ENCODE results near the gene MAPK12. TPM values are rescaled to one million over a fixed set of nuclear protein-coding genes. Genes with fewer than 3 reads are reported as not detected.
A peak's percentile ranks its signal among the peaks of the same experiment; 100 is the strongest.

MAPK12 gene
- total RNA-seq, 1 experiment from 2014 or later = 21.1 TPM

DNA sequence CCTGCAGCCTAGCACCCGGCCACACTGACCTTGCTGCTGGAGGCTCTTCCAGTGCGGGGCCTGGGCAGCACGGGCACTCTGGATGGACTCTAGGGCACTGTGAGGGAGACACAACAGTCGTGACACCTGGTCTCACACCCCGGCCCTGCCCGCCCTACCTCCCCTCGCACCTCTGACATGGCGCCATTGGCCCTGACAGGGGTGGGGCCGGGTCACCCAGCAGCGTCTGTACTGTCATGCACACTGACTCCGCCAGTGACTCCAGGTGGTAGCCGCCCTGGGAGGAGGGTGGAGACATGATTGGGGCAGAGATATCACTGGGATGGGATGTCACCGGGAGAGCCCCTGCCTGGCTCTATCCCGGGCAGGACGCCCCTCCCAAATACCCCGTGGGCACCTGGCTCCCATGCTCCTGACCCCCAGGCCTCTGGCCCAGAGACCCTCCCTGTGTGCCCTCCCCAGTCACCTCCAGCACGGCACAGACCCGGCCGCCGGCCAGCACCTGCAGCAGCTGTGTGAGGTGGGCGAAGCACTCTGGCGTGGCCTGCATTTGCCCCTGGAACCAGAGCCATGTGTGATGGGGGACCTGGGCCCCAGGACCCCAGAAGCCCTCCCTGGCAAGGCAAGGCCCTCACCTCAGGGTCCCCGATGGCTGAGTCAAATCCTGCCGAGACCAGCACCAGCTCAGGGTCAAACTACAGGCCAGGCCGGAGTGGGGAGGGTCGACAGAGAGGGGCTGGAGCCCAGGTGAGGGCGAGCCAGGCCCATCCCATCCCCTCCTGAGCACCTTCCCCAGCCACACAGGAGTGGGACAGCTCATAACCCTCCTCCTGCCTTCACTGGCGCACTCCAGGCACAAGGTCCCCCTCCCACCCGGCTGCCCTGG lies 13.0 kb downstream of the MAPK12 start:
- DNase-seq = no peak
- TF ChIP-seq, protein P1, sequence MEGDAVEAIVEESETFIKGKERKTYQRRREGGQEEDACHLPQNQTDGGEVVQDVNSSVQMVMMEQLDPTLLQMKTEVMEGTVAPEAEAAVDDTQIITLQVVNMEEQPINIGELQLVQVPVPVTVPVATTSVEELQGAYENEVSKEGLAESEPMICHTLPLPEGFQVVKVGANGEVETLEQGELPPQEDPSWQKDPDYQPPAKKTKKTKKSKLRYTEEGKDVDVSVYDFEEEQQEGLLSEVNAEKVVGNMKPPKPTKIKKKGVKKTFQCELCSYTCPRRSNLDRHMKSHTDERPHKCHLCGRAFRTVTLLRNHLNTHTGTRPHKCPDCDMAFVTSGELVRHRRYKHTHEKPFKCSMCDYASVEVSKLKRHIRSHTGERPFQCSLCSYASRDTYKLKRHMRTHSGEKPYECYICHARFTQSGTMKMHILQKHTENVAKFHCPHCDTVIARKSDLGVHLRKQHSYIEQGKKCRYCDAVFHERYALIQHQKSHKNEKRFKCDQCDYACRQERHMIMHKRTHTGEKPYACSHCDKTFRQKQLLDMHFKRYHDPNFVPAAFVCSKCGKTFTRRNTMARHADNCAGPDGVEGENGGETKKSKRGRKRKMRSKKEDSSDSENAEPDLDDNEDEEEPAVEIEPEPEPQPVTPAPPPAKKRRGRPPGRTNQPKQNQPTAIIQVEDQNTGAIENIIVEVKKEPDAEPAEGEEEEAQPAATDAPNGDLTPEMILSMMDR (IDR thresholded peaks at IDR 0.05; ENCODE audit: unreplicated experiment) = no peak
- no TSS peak for BruUV-seq (replicated peaks)
- Mint-ChIP-seq H3K36me3 (ENCODE audit: insufficient read depth, unreplicated experiment) (peaks cover 76% of the 10 kb centered on the region), H3K27me3 (ENCODE audit: unreplicated experiment) (no peaks in the 10 kb centered on the region), H3K4me3 (ENCODE audit: low read depth, unreplicated experiment) (peak overlapping the region; percentile 9), H3K27ac (ENCODE audit: unreplicated experiment) (no peak overlapping the region), H3K9me3 (ENCODE audit: low read depth, unreplicated experiment) (no peaks in the 10 kb centered on the region), H3K4me1 (ENCODE audit: low read depth, unreplicated experiment) (no peaks in the 10 kb centered on the region)
- intact Hi-C loops (cut with micrococcal nuclease; ENCODE audit: unreplicated experiment) = no loop called here
- CTCF ChIA-PET = no interaction called here

DNA sequence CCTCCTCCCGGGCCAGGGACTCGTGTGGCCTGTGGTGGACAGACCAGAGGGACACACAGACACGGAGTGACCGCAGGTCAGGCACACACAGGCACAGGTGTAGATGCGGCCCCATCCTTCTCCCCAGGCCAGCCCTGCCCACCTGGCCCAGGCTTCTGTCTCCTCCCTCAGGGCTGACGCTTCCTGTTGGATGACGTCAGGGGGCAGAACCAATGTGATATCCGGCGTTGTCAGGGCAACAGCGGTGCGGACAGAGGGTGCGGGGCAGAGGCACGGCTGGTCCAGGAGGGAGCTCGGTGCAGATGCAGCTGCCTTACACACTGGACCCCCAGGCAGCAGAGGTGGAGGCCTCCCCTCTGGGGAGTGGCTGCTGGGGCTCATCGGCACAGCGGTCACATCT lies 13.7 kb downstream of the MAPK12 start:
- H3K36me3 Mint-ChIP-seq (ENCODE audit: insufficient read depth, unreplicated experiment) = peaks cover 83% of the 10 kb centered on the region
- CTCF ChIA-PET = no interaction called here
- H3K4me3 Mint-ChIP-seq (ENCODE audit: low read depth, unreplicated experiment) = peak overlapping the region; percentile 9
- H3K27ac Mint-ChIP-seq (ENCODE audit: unreplicated experiment) = no peak overlapping the region
- BruUV-seq (replicated peaks) = no TSS peak
- no peaks in the 10 kb centered on the region for H3K27me3 Mint-ChIP-seq (ENCODE audit: unreplicated experiment)
- H3K4me1 Mint-ChIP-seq (ENCODE audit: low read depth, unreplicated experiment) = no peaks in the 10 kb centered on the region
- H3K9me3 Mint-ChIP-seq (ENCODE audit: low read depth, unreplicated experiment) = no peaks in the 10 kb centered on the region
- DNase-seq = no peak
- TF ChIP-seq, protein P1 (IDR thresholded peaks at IDR 0.05; ENCODE audit: unreplicated experiment) = no peak
- intact Hi-C loops (cut with micrococcal nuclease; ENCODE audit: unreplicated experiment) = no loop called here

DNA sequence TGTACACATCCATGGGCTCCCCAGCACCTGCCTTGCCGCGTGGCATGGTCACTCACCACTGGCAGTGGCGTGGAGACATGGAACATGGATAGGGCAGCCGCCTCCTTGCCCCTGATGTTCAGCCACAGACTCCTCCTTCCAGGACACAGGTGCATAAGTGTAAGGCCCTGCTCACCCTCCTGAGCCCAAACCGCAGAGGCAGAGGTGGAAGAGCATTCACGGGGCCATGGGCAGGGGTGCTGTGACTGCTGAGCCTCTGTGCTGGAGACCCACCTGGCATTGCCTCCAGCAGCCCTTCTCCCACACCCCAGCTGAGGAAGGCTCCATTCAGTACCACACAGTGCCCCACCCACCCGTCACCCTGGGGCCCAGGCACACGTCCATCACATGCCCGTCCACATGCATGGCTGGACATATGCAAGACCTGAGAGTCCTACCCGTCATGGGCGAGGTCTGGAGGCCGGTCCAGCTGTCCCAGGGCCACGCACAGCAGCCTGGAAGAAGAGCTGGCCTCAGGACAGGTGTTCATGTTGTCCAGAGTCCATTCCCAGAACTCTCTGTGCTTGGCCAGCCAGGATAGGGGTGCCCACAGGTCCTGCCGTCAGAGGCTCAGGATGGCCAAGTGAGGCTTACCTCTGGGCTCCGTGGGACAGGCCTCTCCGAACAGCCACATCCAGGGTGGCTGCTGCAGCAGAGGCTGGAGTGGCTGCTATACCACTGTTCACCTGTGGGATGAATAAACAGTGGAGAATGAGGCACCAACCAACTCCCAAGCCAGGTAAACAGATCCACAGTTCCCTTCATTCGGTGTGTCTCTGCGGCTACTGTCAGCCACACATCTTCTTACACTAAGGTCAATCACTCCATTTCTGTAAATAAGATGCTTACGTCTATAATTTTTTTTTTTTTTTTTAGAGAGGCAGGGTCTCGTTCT lies 15.0 kb downstream of the MAPK12 start:
- CTCF ChIA-PET = no interaction called here
- peak; percentile 35 for DNase-seq
- Mint-ChIP-seq H3K4me3 (ENCODE audit: low read depth, unreplicated experiment) (peak overlapping the region; percentile 78), H3K27ac (ENCODE audit: unreplicated experiment) (no peak overlapping the region), H3K9me3 (ENCODE audit: low read depth, unreplicated experiment) (no peaks in the 10 kb centered on the region), H3K4me1 (ENCODE audit: low read depth, unreplicated experiment) (peaks cover 7% of the 10 kb centered on the region), H3K36me3 (ENCODE audit: insufficient read depth, unreplicated experiment) (peaks cover 80% of the 10 kb centered on the region), H3K27me3 (ENCODE audit: unreplicated experiment) (no peaks in the 10 kb centered on the region)
- intact Hi-C loops (cut with micrococcal nuclease; ENCODE audit: unreplicated experiment) = no loop called here
- no TSS peak for BruUV-seq (replicated peaks)
- TF ChIP-seq, protein P1 (IDR thresholded peaks at IDR 0.05; ENCODE audit: unreplicated experiment) = no peak

DNA sequence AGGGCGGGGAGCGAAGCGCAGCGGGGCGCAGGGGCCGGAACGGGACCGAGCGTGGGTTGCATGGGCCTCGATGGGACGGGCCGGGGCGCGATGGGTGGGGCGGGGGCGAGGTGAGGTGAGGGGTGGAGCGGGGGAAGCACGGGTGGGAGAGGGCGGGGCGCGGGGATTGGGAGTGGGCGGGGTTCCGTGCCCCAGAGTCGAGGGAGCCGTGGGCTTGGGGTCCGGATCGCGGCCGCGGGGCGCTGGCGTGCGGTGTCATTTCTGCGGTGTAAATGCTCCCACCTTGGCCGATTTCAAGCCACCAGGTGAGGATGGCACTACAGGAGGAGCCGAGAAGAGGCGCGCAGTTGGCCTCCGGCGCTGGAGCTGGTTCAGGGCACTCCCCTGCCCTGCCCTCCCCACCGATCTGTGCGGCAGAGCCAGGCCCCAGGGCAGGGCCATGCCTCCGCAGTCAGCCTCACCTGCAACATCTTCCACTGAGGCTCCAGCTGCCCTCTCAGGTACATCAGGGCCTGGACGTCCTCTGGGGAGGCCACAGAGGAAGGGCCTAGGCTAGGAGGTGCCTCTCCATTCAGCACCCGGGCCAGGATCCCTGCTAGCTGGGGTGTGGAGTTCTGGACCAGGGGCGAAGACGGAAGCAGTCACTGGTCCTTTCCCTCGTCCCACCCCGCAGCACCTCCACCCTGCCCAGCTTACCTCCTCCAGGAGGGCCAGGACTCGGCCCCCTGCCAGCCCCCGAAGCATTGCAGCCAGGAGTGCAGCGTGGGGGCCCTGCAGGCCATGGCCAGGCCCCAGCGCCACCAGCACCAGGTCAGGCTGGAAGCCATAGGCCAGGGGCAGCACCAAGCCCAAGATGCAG lies 16.0 kb downstream of the MAPK12 start:
- H3K9me3 Mint-ChIP-seq (ENCODE audit: low read depth, unreplicated experiment) = no peaks in the 10 kb centered on the region
- TF ChIP-seq, protein P1 (IDR thresholded peaks at IDR 0.05; ENCODE audit: unreplicated experiment) = no peak
- peaks cover 74% of the 10 kb centered on the region for H3K36me3 Mint-ChIP-seq (ENCODE audit: insufficient read depth, unreplicated experiment)
- CTCF ChIA-PET = no interaction called here
- no peaks in the 10 kb centered on the region for H3K27me3 Mint-ChIP-seq (ENCODE audit: unreplicated experiment)
- peaks cover 11% of the 10 kb centered on the region for H3K4me1 Mint-ChIP-seq (ENCODE audit: low read depth, unreplicated experiment)
- peak overlapping the region; percentile 83 for H3K27ac Mint-ChIP-seq (ENCODE audit: unreplicated experiment)
- peak overlapping the region; percentile 78 for H3K4me3 Mint-ChIP-seq (ENCODE audit: low read depth, unreplicated experiment)
- no TSS peak for BruUV-seq (replicated peaks)
- intact Hi-C loops (cut with micrococcal nuclease; ENCODE audit: unreplicated experiment) = no loop called here
- no peak for DNase-seq
